K562 (cell line): ENCODE measurements around the gene PPP2R1B. TPM values are rescaled to one million over a fixed set of nuclear protein-coding genes. Genes with fewer than 3 reads are reported as not detected.

Experiments
- ATAC-seq: fragments of 200-7000 bp; cut with Tn5 transposase; 3 replicates; pipeline ENCODE4 v1.9.1; 2020; ENCODE audit warnings: moderate library complexity
- BruUV-seq: library from RNA; stranded (reverse); fragments of 400-500 nt; replicated peaks from 2 replicates; lab custom pipeline; 2021; lab: Mats Ljungman, UMichigan
- CTCF ChIA-PET: fragments of 300-600 bp; formaldehyde crosslinking; extraction: SDS; loops from one replicate; lab custom pipeline; 2021; ENCODE audit warnings: low intra/inter-chr PET ratio; lab: Yijun Ruan, JAX
- POLR2A ChIA-PET: fragments of 300-600, 350-650 bp; sonication (Branson Sonifier 250); formaldehyde crosslinking; extraction: SDS; loops from one replicate; lab custom pipeline; 2021; ENCODE audit warnings: antibody characterized with exemption, inconsistent platforms; lab: Yijun Ruan, JAX
- DNase-seq, 4 experiments: peaks; one replicate each; pipeline versions ENCODE4 v3.0.0 to v3.0.0-alpha.2; 2011 to 2018; ENCODE audit warnings: low spot score in 3 of 4, mixed read lengths in 3 of 4; ENCODE audit errors: extremely low read depth in 1 of 4
- FAIRE-seq: peaks from 2 replicates; lab custom pipeline; 2011; peaks lifted over from hg19 to GRCh38; lab: Jason Lieb, UNC
- H2AFZ ChIP-seq: 2 replicates; pipeline ENCODE4 v1.6.0; 2011; ENCODE audit warnings: low read depth, low read length, control low read depth, inconsistent platforms
- H3K27ac ChIP-seq: fragments of 200-600 bp; 3 replicates; pipeline ENCODE4 v1.8.0; 2011; ENCODE audit warnings: low read depth, mild to moderate bottlenecking, control low read depth, inconsistent platforms, low read length, moderate library complexity, mixed read lengths; ENCODE audit errors: extremely low read depth
- H3K27me3 ChIP-seq, 2 experiments: fragments of 300-600 bp in 1 of 2; 2 replicates in 1 of 2; 3 replicates in 1 of 2; pipeline versions ENCODE4 v1.6.0 to v1.8.0; 2011; ENCODE audit warnings: inconsistent platforms in 2 of 2, low read length in 2 of 2, mild to moderate bottlenecking in 1 of 2, mixed read lengths in 1 of 2, moderate library complexity in 1 of 2; ENCODE audit not compliant: control insufficient read depth in 2 of 2, insufficient read depth in 2 of 2
- H3K36me3 ChIP-seq: fragments of 300-600 bp; 3 replicates; pipeline ENCODE4 v1.8.0; 2011; ENCODE audit warnings: mild to moderate bottlenecking, low read length, inconsistent platforms; ENCODE audit not compliant: control insufficient read depth, insufficient read depth
- H3K4me1 ChIP-seq, 2 experiments: fragments of 200-600 bp in 1 of 2; replicated peaks in 1 of 2; 2 replicates in 1 of 2; 3 replicates in 1 of 2; pipeline versions ENCODE4 v1.5.1 to v1.8.0; 2011; ENCODE audit warnings: inconsistent platforms in 2 of 2, low read length in 2 of 2, mild to moderate bottlenecking in 1 of 2, mixed read lengths in 1 of 2, moderate library complexity in 1 of 2; ENCODE audit not compliant: control insufficient read depth in 2 of 2, insufficient read depth in 2 of 2
- H3K4me2 ChIP-seq: 2 replicates; pipeline ENCODE4 v1.6.1; 2011; ENCODE audit warnings: low read length, control low read depth, inconsistent platforms, mixed read lengths; ENCODE audit not compliant: insufficient read depth
- H3K4me3 ChIP-seq: fragments of 200-600 bp; sonication (generic), shearing (Covaris generic); 2 replicates; pipeline ENCODE4 v1.5.1; 2016; ENCODE audit warnings: control low read depth, inconsistent platforms
- H3K79me2 ChIP-seq: fragments of 200-600 bp; 3 replicates; pipeline ENCODE4 v1.8.0; 2011; ENCODE audit warnings: low read length, inconsistent platforms; ENCODE audit not compliant: control insufficient read depth, insufficient read depth
- H3K9ac ChIP-seq, 2 experiments: 2 replicates each; pipeline versions ENCODE4 v1.6.0 to v1.6.1; 2011; ENCODE audit warnings: low read depth in 2 of 2, low read length in 2 of 2, control low read depth in 1 of 2, inconsistent platforms in 1 of 2, mild to moderate bottlenecking in 1 of 2, mixed read lengths in 1 of 2; ENCODE audit not compliant: insufficient read depth in 1 of 2
- H3K9me1 ChIP-seq: one replicate; pipeline ENCODE4 v1.6.0; 2011; ENCODE audit warnings: inconsistent platforms, mild to moderate bottlenecking, low read length, moderate library complexity; ENCODE audit not compliant: control insufficient read depth, insufficient read depth
- H3K9me3 ChIP-seq: replicated peaks from 2 replicates; pipeline ENCODE4 v1.5.1; 2011; ENCODE audit warnings: low read depth, low read length, inconsistent platforms; ENCODE audit not compliant: control insufficient read depth, insufficient read depth
- H4K20me1 ChIP-seq: replicated peaks from 2 replicates; pipeline ENCODE4 v1.6.1; 2011; ENCODE audit warnings: low read length, inconsistent platforms, mixed read lengths; ENCODE audit not compliant: control insufficient read depth, insufficient read depth
- ARID2 ChIP-seq: fragments of 450-650 bp; IDR thresholded peaks from 2 replicates; pipeline ENCODE4 v1.6.1; 2017; ENCODE audit warnings: antibody characterized with exemption, mild to moderate bottlenecking
- BCOR ChIP-seq: fragments of 450-650 bp; IDR thresholded peaks from 2 replicates; pipeline ENCODE4 v1.6.1; 2016
- HDAC8 ChIP-seq: fragments of 450-650 bp; IDR thresholded peaks from 2 replicates; pipeline ENCODE4 v1.6.1; 2016; ENCODE audit warnings: mild to moderate bottlenecking, missing genetic modification characterization, moderate library complexity, missing compliant biosample characterization
- HMG20B ChIP-seq: fragments of 250-450 bp; sonication (Bioruptor Pico); IDR thresholded peaks from 2 replicates; pipeline ENCODE4 v1.5.0; 2021; ENCODE audit warnings: mild to moderate bottlenecking
- MCM3 ChIP-seq: fragments of 450-650 bp; IDR thresholded peaks from 2 replicates; pipeline ENCODE4 v1.6.1; 2016
- MYBL2 ChIP-seq, 2 experiments: fragments of 450-650 bp in 1 of 2; sonication (generic) in 1 of 2; formaldehyde crosslinking in 1 of 2; IDR thresholded peaks; 2 replicates each; pipeline versions ENCODE4 v1.6.1 to v1.8.1; 2017 to 2022; ENCODE audit warnings: borderline replicate concordance in 1 of 2, inconsistent platforms in 1 of 2, low read depth in 1 of 2, mild to moderate bottlenecking in 1 of 2, missing genetic modification reagents in 1 of 2, moderate library complexity in 1 of 2
- PHTF2 ChIP-seq: fragments of 250-450 bp; sonication (Bioruptor Pico); IDR thresholded peaks from 2 replicates; pipeline ENCODE4 v1.5.0; 2021; ENCODE audit warnings: mild to moderate bottlenecking
- SOX6 ChIP-seq: fragments of 450-650 bp; IDR thresholded peaks from 2 replicates; pipeline ENCODE4 v1.6.1; 2014; ENCODE audit warnings: mild to moderate bottlenecking
- SPI1 ChIP-seq: IDR thresholded peaks from 2 replicates; pipeline ENCODE4 v1.6.1; 2011; ENCODE audit warnings: low read depth, low read length, control low read depth, borderline replicate concordance
- STAT5B ChIP-seq: fragments of 250-450 bp; sonication (Bioruptor Pico); IDR thresholded peaks from 2 replicates; pipeline ENCODE4 v1.8.0; 2021; ENCODE audit warnings: mild to moderate bottlenecking, inconsistent platforms
- ZNF253 ChIP-seq: fragments of 250-450 bp; sonication (Bioruptor Pico); conservative IDR thresholded peaks from 2 replicates; pipeline ENCODE4 v1.6.1; 2021; ENCODE audit warnings: mild to moderate bottlenecking
- WGBS: fragments of 100-300 bp; shearing (Covaris generic); methylation state at CpG from one replicate; pipeline ENCODE4 v1.1.6; 2016; ENCODE audit warnings: low coverage, mixed read lengths; ENCODE audit not compliant: insufficient coverage; ENCODE audit errors: missing lambda C conversion rate; 5-methylcytosine and 5-hydroxymethylcytosine counted together
- in situ Hi-C: fragments of 300-500 bp; cut with MboI; formaldehyde crosslinking; loops from 4 replicates; pipeline ENCODE4 v1.15.0; 2018; ENCODE audit warnings: inconsistent platforms, mixed read lengths
- intact Hi-C: fragments of 100-400 bp; cut with micrococcal nuclease; formaldehyde crosslinking; loops from 2 replicates; pipeline ENCODE4 v1.14.2; 2022
- polyA plus RNA-seq, 8 experiments: library from polyadenylated mRNA; depleted of rRNA in 4 of 8; stranded (reverse) in 5 of 8; unstranded in 3 of 8; fragments of >200 nt; fragmentation: Nextera tagmentation in 2 of 8; fragmentation: Illumina TruSeq in 1 of 8; extraction: Ambion mirVana in 2 of 8; extraction: Trizol in 1 of 8; gene quantifications; 2 replicates each; pipeline versions ENCODE4 v1.2.1 to v1.2.3, GENCODE V29; 2011 to 2014; ENCODE audit warnings: inconsistent platforms in 1 of 8, missing spikeins in 1 of 8
- total RNA-seq, 7 experiments: library from RNA; depleted of rRNA in 6 of 7; stranded (reverse); fragments of >200 nt in 6 of 7; fragmentation: Illumina TruSeq in 2 of 7; extraction: Trizol in 2 of 7; gene quantifications; 2 replicates each; pipeline versions ENCODE4 v1.2.1 to v1.2.3, GENCODE V29; 2011 to 2021; ENCODE audit warnings: low replicate concordance in 1 of 7
- TF ChIP-seq, protein P1 (sequence below): sonication (generic); formaldehyde crosslinking; IDR thresholded peaks from 2 replicates; pipeline ENCODE4 v1.8.0; 2022; ENCODE audit warnings: mild to moderate bottlenecking, missing genetic modification reagents
- TF ChIP-seq, protein P2 (sequence below): fragments of 450-650 bp; IDR thresholded peaks from 2 replicates; pipeline ENCODE4 v1.7.0; 2016; ENCODE audit warnings: borderline replicate concordance
- TF ChIP-seq, protein P3 (sequence below): fragments of 250-450 bp; sonication (Bioruptor Pico); IDR thresholded peaks from 2 replicates; pipeline ENCODE4 v1.8.0; 2021; ENCODE audit warnings: borderline replicate concordance, mild to moderate bottlenecking, moderate library complexity; ENCODE audit not compliant: poor library complexity, severe bottlenecking

Gene PPP2R1B
- total and polyA plus RNA-seq, 9 of the 15 experiments (the other 6 are each of a cell fraction or from before 2014, with no cell fraction given): 24.6 to 68.5 (median 39.8) TPM

DNA sequence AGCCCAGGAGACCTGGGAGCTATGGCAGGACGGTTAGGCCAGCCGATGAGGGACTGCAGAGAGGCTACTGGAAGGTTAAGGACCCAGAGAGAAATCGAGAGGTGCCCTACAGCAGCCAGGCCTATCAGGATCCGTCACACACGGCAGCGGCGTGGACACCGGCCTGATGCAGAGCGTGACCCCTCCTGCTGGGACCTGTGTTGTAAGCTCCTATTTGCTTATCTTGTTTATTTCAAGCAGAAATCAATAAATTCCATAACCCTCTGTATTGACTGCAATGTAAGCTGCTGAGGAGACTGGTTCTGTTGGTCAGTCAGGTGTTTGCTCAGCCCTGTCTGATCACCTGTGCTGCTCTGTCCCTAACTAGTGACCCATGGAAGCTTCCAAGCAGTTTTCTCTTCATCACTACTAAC is 39.9 kb downstream of the PPP2R1B start:
- no peaks in the 10 kb centered on the region for H4K20me1 ChIP-seq
- ChIA-PET POLR2A (interaction anchor here (0.5 to 0.6 kb wide), 3 partner anchors 13 to 67 kb away, joined by 3 read pairs; no protein-coding TSS in a partner anchor), CTCF (no interaction called here)
- no peaks in the 10 kb centered on the region for H3K9me1 ChIP-seq
- no TSS peak for BruUV-seq
- 93% methylated on average over 8 of the region's 9 CpGs for WGBS
- H3K27me3 ChIP-seq: no peaks in the 10 kb centered on the region
- peaks cover 54% of the 10 kb centered on the region; the same call in 2 of the 3 replicates for H3K36me3 ChIP-seq
- no peak overlapping the region for H3K27ac ChIP-seq
- H3K4me2 ChIP-seq: no peak overlapping the region
- H3K4me3 ChIP-seq: no peak overlapping the region
- TF ChIP-seq SOX6: no peak
- TF ChIP-seq ARID2: no peak
- no peak for TF ChIP-seq STAT5B
- TF ChIP-seq, protein P1, sequence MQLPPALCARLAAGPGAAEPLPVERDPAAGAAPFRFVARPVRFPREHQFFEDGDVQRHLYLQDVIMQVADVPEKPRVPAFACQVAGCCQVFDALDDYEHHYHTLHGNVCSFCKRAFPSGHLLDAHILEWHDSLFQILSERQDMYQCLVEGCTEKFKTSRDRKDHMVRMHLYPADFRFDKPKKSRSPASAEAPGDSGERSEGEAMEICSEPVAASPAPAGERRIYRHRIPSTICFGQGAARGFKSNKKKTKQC (CRISPR knock-in tag): no peak
- no peak for TF ChIP-seq HDAC8
- no peak for TF ChIP-seq MCM3
- H3K9ac ChIP-seq: no peak overlapping the region
- FAIRE-seq (peak; percentile 48), DNase-seq (no peak), ATAC-seq (no peak)
- H3K4me1 ChIP-seq: peaks cover 4 to 7% of the 10 kb centered on the region in 2 experiments; a peak in 4 of 5 replicates
- in situ Hi-C loops: no loop called here
- H3K79me2 ChIP-seq: no peaks in the 10 kb centered on the region
- intact Hi-C loops: no loop called here
- H3K9me3 ChIP-seq: no peaks in the 10 kb centered on the region
- no peak overlapping the region for H2AFZ ChIP-seq

DNA sequence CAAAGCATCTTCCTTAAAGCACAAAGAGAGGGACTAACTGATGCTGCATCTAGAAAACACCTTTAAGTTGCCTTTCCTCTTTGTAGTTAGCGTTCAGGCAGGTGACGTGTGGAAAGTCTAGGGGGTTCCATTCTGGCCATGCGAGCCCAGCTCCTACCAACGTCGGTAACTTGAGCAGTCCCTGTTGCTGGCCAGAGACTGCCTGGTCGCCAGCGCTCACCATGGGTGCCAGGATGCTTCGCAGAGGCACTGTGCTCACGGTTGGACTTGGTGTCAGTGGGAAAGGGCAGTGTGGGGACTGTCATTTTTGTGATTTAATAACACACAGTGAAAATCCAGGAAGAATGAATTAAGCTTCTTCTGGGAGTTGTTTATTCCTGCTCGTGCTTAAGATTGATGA is 40.6 kb downstream of the PPP2R1B start:
- no peak for ATAC-seq
- Histone ChIP-seq H3K27ac (no peak overlapping the region), H3K4me3 (no peak overlapping the region), H2AFZ (no peak overlapping the region), H4K20me1 (no peaks in the 10 kb centered on the region), H3K9me3 (no peaks in the 10 kb centered on the region), H3K79me2 (no peaks in the 10 kb centered on the region), H3K27me3 (no peaks in the 10 kb centered on the region), H3K4me1 (peaks cover 0 to 7% of the 10 kb centered on the region in 2 experiments; a peak in 3 of 5 replicates), H3K4me2 (no peak overlapping the region), H3K9ac (no peak overlapping the region), H3K36me3 (peaks cover 60% of the 10 kb centered on the region; the same call in 2 of the 3 replicates), H3K9me1 (no peaks in the 10 kb centered on the region)
- 84% methylated on average over 10 of the region's 10 CpGs for WGBS
- intact Hi-C loops: no loop called here
- FAIRE-seq: no peak
- DNase-seq: no peak
- in situ Hi-C loops: no loop called here
- BruUV-seq: no TSS peak
- POLR2A ChIA-PET: interaction anchor here (0.6 kb wide), 1 partner anchor 13 kb away, joined by 3 read pairs; no protein-coding TSS in a partner anchor
- CTCF ChIA-PET: no interaction called here
- TF ChIP-seq HMG20B (no peak), ZNF253 (CRISPR knock-in tag) (no peak), BCOR (no peak), PHTF2 (CRISPR knock-in tag) (no peak), SPI1 (no peak), MYBL2 (IDR thresholded peaks at IDR 0.05; ENCODE audit: low read depth) (no peak), MYBL2 (CRISPR knock-in tag; IDR thresholded peaks at IDR 0.05; ENCODE audit: borderline replicate concordance) (no peak)
- TF ChIP-seq, protein P2, sequence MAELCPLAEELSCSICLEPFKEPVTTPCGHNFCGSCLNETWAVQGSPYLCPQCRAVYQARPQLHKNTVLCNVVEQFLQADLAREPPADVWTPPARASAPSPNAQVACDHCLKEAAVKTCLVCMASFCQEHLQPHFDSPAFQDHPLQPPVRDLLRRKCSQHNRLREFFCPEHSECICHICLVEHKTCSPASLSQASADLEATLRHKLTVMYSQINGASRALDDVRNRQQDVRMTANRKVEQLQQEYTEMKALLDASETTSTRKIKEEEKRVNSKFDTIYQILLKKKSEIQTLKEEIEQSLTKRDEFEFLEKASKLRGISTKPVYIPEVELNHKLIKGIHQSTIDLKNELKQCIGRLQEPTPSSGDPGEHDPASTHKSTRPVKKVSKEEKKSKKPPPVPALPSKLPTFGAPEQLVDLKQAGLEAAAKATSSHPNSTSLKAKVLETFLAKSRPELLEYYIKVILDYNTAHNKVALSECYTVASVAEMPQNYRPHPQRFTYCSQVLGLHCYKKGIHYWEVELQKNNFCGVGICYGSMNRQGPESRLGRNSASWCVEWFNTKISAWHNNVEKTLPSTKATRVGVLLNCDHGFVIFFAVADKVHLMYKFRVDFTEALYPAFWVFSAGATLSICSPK: no peak
- TF ChIP-seq, protein P3, sequence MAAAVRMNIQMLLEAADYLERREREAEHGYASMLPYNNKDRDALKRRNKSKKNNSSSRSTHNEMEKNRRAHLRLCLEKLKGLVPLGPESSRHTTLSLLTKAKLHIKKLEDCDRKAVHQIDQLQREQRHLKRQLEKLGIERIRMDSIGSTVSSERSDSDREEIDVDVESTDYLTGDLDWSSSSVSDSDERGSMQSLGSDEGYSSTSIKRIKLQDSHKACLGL (CRISPR knock-in tag): no peak
